ENCODE results near the gene TCERG1L.
"Not testable (repeated sequence)": the region's sequence is repeated elsewhere in the genome, so short reads cannot be mapped to it uniquely, and the experiment has no call there.

The TCERG1L gene

GRCh38 chr10:131111007-131111406, 200.5 kb downstream of the TCERG1L start:
- in situ Hi-C loops (cut with MboI; ENCODE audit: low sequenced_read_pairs) = no loop called here

DNA sequence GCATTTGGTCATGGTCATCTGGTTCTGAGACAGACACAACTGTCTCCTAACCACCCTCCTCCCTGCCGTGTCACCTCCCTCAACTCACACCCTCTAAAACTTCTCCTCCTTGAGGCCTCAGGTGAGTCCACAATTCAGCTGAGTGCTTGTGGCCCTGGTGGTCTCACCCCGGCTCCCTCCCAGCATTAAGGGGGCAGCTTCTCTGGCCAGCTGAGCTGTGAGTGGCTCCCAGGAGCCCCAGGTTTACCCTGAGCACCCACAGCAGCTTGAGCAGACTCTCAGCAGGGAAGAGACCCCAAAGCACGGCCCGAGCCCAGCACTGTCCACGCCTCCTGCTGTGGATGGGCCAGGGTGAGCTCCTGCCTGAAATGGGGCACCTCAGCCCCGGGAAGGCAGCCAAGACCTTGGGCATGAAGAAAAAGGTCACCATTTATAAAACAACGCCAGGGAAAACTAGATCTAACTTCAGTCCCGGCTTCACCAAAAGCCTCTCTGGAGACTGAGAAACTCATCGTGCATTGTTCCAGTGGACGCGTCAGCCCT, 201.2 kb downstream of the TCERG1L start:
- in situ Hi-C loops (cut with MboI; ENCODE audit: low sequenced_read_pairs) = no loop called here

GRCh38 chr10:131109726-131110125, 201.8 kb downstream of the TCERG1L start:
- in situ Hi-C loops (cut with MboI; ENCODE audit: low sequenced_read_pairs) = no loop called here

DNA sequence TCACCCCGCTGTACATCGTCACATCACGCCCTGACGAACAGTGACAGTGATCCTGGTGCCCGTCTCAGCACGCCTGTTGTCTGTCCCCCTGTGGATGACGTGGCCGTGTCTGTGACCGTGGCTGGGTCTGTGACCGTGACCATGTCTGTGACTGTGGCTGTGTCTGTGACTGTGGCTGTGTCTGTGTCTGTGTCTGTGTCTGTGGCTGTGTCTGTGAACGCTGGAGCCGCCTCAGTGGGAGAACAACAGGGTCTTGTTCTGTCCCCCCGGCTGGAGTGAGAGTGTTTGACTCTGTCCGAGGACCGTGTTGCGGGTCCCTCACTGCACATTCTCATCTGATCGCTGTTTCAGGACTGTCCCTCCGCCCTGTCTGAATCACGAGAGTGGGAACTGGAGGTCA, 202.2 kb downstream of the TCERG1L start:
- in situ Hi-C loops (cut with MboI; ENCODE audit: low sequenced_read_pairs) = no loop called here

- in situ Hi-C loops (cut with MboI; ENCODE audit: low sequenced_read_pairs) = no loop called here
Measured at GRCh38 chr10:131107970-131108369, 203.6 kb downstream of the TCERG1L start.

GRCh38 chr10:131102676-131103075, 208.8 kb downstream of the TCERG1L start:
- in situ Hi-C loops (cut with MboI; ENCODE audit: low sequenced_read_pairs) = no loop called here

DNA sequence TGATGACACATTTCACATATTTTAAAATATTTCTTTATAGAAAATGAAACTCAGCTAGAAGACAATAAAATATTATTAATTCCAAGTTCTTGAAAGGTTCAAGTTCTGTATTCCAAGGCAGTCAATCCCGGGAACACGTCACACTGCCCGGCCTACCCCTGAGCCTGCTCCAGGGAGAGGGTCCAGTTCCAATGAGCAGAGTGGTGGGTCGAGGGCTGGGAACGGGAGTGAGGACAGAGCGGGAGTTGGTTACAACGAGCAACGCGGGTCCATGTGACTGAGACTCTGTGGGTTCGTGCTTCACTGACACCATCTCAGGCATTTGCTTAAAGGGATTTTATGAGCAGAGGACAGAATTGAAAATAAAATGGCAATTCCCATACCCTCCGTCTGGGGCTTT, 209.4 kb downstream of the TCERG1L start:
- in situ Hi-C loops (cut with MboI; ENCODE audit: low sequenced_read_pairs) = no loop called here

- in situ Hi-C loops (cut with MboI; ENCODE audit: low sequenced_read_pairs) = not testable (repeated sequence)
Measured at GRCh38 chr10:131100418-131101410, 210.8 kb downstream of the TCERG1L start.

- in situ Hi-C loops (cut with MboI; ENCODE audit: low sequenced_read_pairs) = no loop called here
Measured at GRCh38 chr10:131099028-131099726, 212.3 kb downstream of the TCERG1L start.

DNA sequence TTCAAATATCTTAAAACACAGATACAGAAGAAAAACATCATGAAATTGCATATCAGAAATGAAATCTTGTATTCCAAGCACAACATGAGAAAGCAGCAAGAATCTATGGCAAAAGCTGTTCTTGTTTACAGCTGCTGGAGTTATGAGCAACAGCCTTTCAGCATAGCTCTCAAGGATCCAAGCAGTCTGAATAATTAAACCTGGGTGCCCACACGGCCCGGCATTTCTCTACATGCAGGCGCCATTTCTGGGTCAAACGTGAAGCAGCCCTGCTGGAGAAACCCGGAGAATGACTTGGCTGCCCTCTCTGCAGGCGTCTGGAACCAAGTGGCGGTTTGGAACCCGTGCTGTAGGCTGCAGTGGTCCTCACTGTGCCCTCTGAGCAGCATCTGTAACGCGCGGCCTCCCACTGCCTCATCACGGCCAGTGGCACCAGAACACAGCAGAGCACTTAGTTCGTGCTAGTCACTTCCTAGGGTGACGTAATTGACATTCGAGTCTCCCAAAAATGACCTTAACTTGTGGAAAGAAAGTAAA, 213.0 kb downstream of the TCERG1L start:
- in situ Hi-C loops (cut with MboI; ENCODE audit: low sequenced_read_pairs) = no loop called here

DNA sequence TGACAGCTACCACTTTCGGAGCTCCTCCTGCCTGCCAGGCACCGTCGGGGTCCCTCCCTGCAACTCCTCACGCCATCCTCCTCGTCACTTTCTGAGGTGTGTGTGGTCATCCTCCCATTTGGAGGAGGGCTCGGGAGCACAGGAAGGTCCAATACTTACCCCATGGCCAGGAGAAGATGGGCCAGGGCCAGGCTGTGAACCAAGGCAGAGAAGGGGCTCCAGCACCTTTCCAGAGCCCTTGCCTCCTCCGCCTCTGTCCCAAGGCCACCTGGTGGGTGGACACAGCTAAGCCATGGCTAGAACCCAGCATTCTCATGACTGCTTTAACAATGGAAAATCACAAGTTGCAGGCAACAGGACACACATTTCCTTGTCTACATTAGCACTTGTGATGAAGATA, 215.5 kb downstream of the TCERG1L start:
- in situ Hi-C loops (cut with MboI; ENCODE audit: low sequenced_read_pairs) = no loop called here

DNA sequence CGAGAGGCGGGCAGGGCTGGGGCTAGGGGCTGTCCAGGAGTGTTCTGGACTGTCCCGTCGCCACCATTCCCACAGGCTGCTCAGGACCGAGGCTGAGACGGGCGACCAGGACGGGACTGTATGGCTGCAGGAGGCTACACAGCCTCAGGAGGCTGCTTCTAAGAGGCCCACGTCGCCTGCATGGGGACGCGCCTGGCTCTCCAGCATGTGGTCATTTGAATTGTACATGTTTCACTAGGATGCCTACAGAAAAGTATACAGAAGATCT, 216.3 kb downstream of the TCERG1L start:
- in situ Hi-C loops (cut with MboI; ENCODE audit: low sequenced_read_pairs) = no loop called here

GRCh38 chr10:131094527-131095312, 216.8 kb downstream of the TCERG1L start:
- in situ Hi-C loops (cut with MboI; ENCODE audit: low sequenced_read_pairs) = no loop called here

DNA sequence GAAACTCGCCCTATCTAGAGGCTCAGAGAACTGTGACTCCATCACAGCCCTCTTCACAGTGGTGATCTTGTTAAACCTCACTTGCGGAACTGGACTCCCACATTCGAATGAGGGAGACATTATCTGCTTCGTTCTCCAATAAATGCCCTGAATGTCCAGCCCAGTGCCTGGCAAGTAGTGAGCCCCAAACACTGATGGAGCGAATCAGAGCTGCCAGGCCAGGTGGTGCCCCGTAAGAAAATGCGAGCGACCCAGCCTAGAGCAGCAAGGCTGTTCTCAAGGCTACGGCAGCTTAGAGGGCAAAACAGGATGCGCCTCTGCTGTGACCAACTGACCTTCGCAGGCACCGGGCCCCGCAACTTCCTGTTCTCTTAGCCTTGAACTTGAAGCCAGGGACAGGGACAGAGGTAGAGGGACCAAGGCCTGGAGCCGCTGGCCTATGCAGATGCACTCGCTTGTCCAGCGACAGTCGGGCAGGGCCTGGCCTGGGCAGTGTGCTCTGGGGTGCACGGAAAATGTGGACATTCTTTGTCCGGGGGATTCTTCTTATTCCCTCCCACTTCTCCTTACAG, 217.6 kb downstream of the TCERG1L start:
- in situ Hi-C loops (cut with MboI; ENCODE audit: low sequenced_read_pairs) = no loop called here

- in situ Hi-C loops (cut with MboI; ENCODE audit: low sequenced_read_pairs) = no loop called here
Measured at GRCh38 chr10:131093346-131093745, 218.2 kb downstream of the TCERG1L start.

GRCh38 chr10:131092876-131093275, 218.6 kb downstream of the TCERG1L start:
- in situ Hi-C loops (cut with MboI; ENCODE audit: low sequenced_read_pairs) = no loop called here

DNA sequence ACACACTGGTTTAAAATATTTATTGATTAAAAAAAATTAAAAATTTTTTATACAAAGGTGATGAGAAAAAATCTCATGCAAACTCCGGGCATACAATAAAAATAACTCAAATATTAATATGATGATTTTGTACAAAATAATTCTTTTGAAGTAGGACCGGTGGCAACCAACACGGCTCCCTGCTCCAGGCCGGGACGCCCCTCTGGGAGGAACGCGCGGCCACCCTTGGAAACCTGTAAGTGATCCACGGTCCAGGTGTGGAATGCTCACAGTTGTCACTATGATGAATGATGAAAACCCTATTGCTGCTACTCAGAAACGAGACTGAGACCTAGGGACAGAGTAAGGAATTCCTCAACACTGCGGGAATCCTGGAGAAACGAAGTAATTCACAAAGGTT, 219.1 kb downstream of the TCERG1L start:
- in situ Hi-C loops (cut with MboI; ENCODE audit: low sequenced_read_pairs) = no loop called here

DNA sequence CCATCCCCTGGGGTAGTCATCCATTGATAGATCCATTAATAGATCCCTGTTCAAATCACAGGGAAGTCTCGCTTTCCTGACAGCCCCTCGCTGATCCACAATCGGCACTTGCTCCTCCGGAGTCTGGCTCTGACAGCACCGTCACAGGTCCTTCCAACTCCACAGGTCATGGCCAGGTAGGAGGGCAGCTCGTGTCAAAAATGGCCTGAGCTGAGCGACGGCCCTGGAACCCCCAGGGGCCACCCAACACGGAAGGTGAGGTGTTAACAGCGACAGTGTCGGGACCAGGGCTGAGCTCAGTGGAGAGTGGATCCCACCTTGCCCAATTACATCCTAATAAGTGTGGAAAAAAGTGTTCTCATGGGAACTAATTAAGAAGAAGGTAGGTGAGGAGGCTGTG, 219.8 kb downstream of the TCERG1L start:
- in situ Hi-C loops (cut with MboI; ENCODE audit: low sequenced_read_pairs) = no loop called here

- in situ Hi-C loops (cut with MboI; ENCODE audit: low sequenced_read_pairs) = no loop called here
Measured at GRCh38 chr10:131090761-131091661, 220.5 kb downstream of the TCERG1L start.

DNA sequence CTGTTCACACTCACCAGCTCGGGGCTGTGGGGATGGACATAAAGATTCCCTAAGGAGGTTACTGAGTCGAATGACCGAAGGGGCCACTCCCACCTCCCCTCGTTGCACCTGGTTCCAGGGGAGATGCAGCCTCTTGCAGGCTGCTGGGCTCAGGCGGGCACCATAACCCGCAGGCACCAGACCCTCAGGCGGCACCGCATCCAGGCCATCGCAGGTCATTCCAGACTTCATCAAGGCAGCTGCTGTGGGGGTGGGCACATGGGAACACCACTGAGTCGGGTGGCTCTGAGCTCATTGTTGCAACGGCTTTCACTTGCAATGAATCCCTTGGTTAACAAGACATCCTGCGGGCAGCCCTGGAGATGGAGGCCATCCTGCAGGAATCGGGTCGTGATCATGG, 221.7 kb downstream of the TCERG1L start:
- in situ Hi-C loops (cut with MboI; ENCODE audit: low sequenced_read_pairs) = no loop called here

All from hTERT RPE-1 (cell line).